Measurements from ENCODE around the gene TAF1C. TPM values are rescaled to one million over a fixed set of nuclear protein-coding genes. Genes with fewer than 3 reads are reported as not detected.

TAF1C gene
- total and polyA plus RNA-seq, 2 of the 8 experiments (the other 6 are each of a cell fraction or from before 2014, with no cell fraction given) = 44.6 to 63.8 TPM

GRCh38 chr16:84212631-84213030, 25.8 kb upstream of the TAF1C start:
- H3K4ac ChIP-seq (replicated peaks; ENCODE audit: insufficient read length, low read depth, low read length) = no peak overlapping the region
- H3K79me2 ChIP-seq (ENCODE audit: control insufficient read depth in 1 of 2, insufficient read depth in 2 of 2, low read length in 2 of 2) = no peaks in the 10 kb centered on the region
- H4K5ac ChIP-seq (ENCODE audit: insufficient read length, low read depth, low read length) = no peak overlapping the region
- no peak overlapping the region for H3K4me3 ChIP-seq (ENCODE audit: extremely low read depth in 1 of 4, insufficient read depth in 2 of 4, low read depth in 3 of 4, low read length in 4 of 4)
- H2AK5ac ChIP-seq (ENCODE audit: low read depth, low read length) = no peak overlapping the region
- H3K9ac ChIP-seq (replicated peaks in 1 of 4; ENCODE audit: extremely low read depth in 1 of 4, low read depth in 3 of 4, low read length in 3 of 4) = no peak overlapping the region
- no peak overlapping the region for H3K23ac ChIP-seq (ENCODE audit: insufficient read length)
- WGBS, 2 experiments (ENCODE audit: extremely low coverage in 1 of 2, insufficient coverage in 1 of 2, insufficient read length in 1 of 2, insufficient replicate concordance in 2 of 2, low coverage in 1 of 2, low lambda C conversion rate in 2 of 2, missing lambda C conversion rate in 1 of 2) = 82% methylated on average over 3 of the region's 4 CpGs; no CpG with 5 or more reads in 1 of the 2 experiments
- FAIRE-seq = no peak
- no peaks in the 10 kb centered on the region for H3K36me3 ChIP-seq (ENCODE audit: control insufficient read depth in 2 of 4, insufficient read depth in 4 of 4, low read length in 3 of 4)
- no peaks in the 10 kb centered on the region for H3K9me3 ChIP-seq (ENCODE audit: insufficient read depth in 2 of 2, low read depth in 1 of 2, low read length in 1 of 2)
- H3K23me2 ChIP-seq (ENCODE audit: low read depth, low read length) = no peaks in the 10 kb centered on the region
- H3K18ac ChIP-seq (ENCODE audit: extremely low read depth, low read length) = no peak overlapping the region
- no peak overlapping the region for H3K14ac ChIP-seq (ENCODE audit: insufficient read length)
- ChIA-PET POLR2A (ENCODE audit: partially characterized antibody) (no interaction called here), CTCF (ENCODE audit: partially characterized antibody) (no interaction called here)
- no peak overlapping the region for H2AFZ ChIP-seq (ENCODE audit: low read length)
- no peak overlapping the region for H3K56ac ChIP-seq (replicated peaks; ENCODE audit: insufficient read length, low read depth, low read length)
- H3K27ac ChIP-seq (ENCODE audit: low read depth, low read length) = no peak overlapping the region
- peaks cover 0 to 5% (median 0%) of the 10 kb centered on the region in 4 experiments; a peak in 2 of 7 replicates for H3K4me1 ChIP-seq (replicated peaks in 1 of 4; ENCODE audit: control insufficient read depth in 3 of 4, insufficient read depth in 4 of 4, low read length in 3 of 4)
- no peaks in the 10 kb centered on the region for H3K27me3 ChIP-seq (replicated peaks in 1 of 4; ENCODE audit: control insufficient read depth in 3 of 4, extremely low read depth in 1 of 4, insufficient read depth in 3 of 4, low read length in 3 of 4)
- no peak for TF ChIP-seq SIN3A (conservative IDR thresholded peaks at IDR 0.05 in 1 of 2, IDR thresholded peaks at IDR 0.05 in 1 of 2; ENCODE audit: low read depth in 1 of 2, low read length in 2 of 2)
- no peak for TF ChIP-seq KDM1A (IDR thresholded peaks at IDR 0.05; ENCODE audit: borderline replicate concordance, low read length)
- no peak for TF ChIP-seq TEAD4 (IDR thresholded peaks at IDR 0.05; ENCODE audit: low read depth, low read length)
- no peak for TF ChIP-seq CTBP2 (IDR thresholded peaks at IDR 0.05; ENCODE audit: borderline replicate concordance, insufficient read depth, insufficient read length, low read length)
- TF ChIP-seq ASH2L (IDR thresholded peaks at IDR 0.05; ENCODE audit: low read length) = no peak
- TF ChIP-seq JUND (IDR thresholded peaks at IDR 0.05; ENCODE audit: low read length) = no peak
- no peaks in the 10 kb centered on the region for H3K79me1 ChIP-seq (ENCODE audit: low read depth, low read length)
- H2BK120ac ChIP-seq (replicated peaks; ENCODE audit: low read depth, low read length) = no peak overlapping the region
- H3K4me2 ChIP-seq (ENCODE audit: insufficient read depth in 1 of 2, low read depth in 2 of 2, low read length in 2 of 2) = no peak overlapping the region
- H2BK15ac ChIP-seq (ENCODE audit: low read length) = no peak overlapping the region
- no peaks in the 10 kb centered on the region for H4K20me1 ChIP-seq (replicated peaks in 1 of 2; ENCODE audit: control insufficient read depth in 1 of 2, insufficient read depth in 2 of 2, low read length in 2 of 2)
- no peak for DNase-seq (ENCODE audit: low read depth in 1 of 2, low spot score in 2 of 2)
- H4K8ac ChIP-seq (ENCODE audit: extremely low read depth, insufficient read depth, low read length) = no peak overlapping the region
- H2BK12ac ChIP-seq (ENCODE audit: low read depth, low read length) = no peak overlapping the region
- H4K91ac ChIP-seq (replicated peaks; ENCODE audit: insufficient read length, low read length) = no peak overlapping the region
- H2BK5ac ChIP-seq (ENCODE audit: low read depth, low read length) = no peak overlapping the region
- H2BK20ac ChIP-seq (ENCODE audit: low read length) = no peak overlapping the region
